ENCODE results near the gene TRIM46.

Gene TRIM46

DNA sequence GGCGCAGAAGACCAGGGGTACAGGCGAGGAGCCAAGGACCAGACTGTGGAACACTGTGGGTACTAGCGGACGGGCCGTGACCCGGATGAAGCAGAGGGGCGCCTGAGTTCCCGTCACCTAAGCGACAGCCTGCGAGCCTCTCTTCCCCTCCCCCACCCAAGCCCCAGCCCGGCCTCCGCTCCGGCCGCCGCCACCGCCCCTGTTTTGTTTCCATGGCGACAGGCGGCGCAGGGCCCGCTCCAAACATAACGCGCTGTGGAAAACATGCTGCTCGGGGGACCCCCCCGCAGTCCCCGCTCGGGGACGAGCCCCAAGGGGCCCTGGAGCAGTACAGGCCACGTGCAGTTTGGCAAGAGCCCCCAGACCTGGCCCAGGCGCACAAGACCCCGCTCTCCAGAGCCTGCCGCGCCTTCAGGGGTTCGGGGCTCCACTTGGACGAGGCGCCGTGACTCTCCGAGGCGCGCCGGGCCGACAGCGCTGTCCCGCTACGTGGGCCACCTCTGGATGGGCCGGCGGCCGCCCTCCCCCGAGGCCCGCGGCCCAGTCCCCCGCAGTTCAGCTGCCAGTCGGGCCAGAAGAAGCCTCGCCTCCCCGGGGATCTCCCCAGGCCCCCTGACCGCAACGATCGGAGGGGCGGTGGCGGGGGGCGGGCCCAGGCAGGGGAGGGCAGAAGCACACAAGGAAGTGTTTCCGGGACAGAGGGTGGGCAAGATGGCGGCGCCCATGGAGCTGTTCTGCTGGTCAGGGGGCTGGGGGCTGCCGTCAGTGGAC, 35.1 kb downstream of the TRIM46 start, which contains the start of gene MTX1:
Gene MTX1 (plus strand): TSS at position 155 of the 771 bp plus-strand sequence. CDS start 110 bp downstream, at position 265.
- TF ChIP-seq TCF12 (IDR thresholded peaks at IDR 0.05; ENCODE audit: low read depth): 0 out of 2 replicates have a peak, but pooled peaks have one; percentile 34
- TF ChIP-seq FOXM1 (IDR thresholded peaks at IDR 0.05; ENCODE audit: borderline replicate concordance, low read depth): no peak
- TF ChIP-seq YY1 (IDR thresholded peaks at IDR 0.05; ENCODE audit: low read depth): peak; percentile 97
- peak; percentile 74 for TF ChIP-seq TAF1 (IDR thresholded peaks at IDR 0.05; ENCODE audit: low read depth)
- TF ChIP-seq ZBTB7A (IDR thresholded peaks at IDR 0.05; ENCODE audit: low read depth): peak; percentile 88
- TF ChIP-seq TEAD4 (IDR thresholded peaks at IDR 0.05): no peak
- no peak for TF ChIP-seq REST (IDR thresholded peaks at IDR 0.05; ENCODE audit: low read depth)
- peak; percentile 55; the same call in 1 of the 2 replicates for TF ChIP-seq MAX (IDR thresholded peaks at IDR 0.05)
- TF ChIP-seq NFIC (IDR thresholded peaks at IDR 0.05): no peak
- TF ChIP-seq EP300 (IDR thresholded peaks at IDR 0.05; ENCODE audit: borderline replicate concordance): peak; percentile 7; the same call in 1 of the 2 replicates
- TF ChIP-seq RAD21 (IDR thresholded peaks at IDR 0.05; ENCODE audit: low read depth): no peak
- no peak for TF ChIP-seq CREB1 (IDR thresholded peaks at IDR 0.05; ENCODE audit: low read depth)

DNA sequence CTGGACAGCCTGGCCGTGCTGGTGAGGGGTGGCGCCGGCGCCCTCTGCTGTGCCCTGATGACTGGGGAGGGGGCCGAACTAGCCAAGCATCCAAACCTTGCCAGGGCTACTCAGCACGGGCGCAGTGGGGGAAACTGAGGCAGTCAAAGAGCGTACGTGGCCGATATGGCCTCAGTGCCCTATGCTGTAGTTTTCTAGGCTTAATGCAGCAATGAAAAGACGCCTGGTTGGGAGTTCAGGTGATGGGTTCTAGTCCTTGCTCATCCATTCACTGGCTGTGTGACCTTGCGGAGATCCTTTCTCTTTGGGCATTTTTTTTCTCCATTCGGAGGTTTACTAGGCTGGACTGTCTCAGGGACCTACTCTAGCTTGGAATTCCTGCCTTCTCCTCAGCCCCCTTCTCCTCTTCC, 35.7 kb downstream of the TRIM46 start:
- TF ChIP-seq CEBPB (IDR thresholded peaks at IDR 0.05) (no peak), REST (IDR thresholded peaks at IDR 0.05; ENCODE audit: low read depth) (no peak), TEAD4 (IDR thresholded peaks at IDR 0.05) (no peak), RAD21 (IDR thresholded peaks at IDR 0.05; ENCODE audit: low read depth) (no peak), EP300 (IDR thresholded peaks at IDR 0.05; ENCODE audit: borderline replicate concordance) (no peak), ZBTB7A (IDR thresholded peaks at IDR 0.05; ENCODE audit: low read depth) (no peak; the same call in 1 of the 2 replicates), FOXM1 (IDR thresholded peaks at IDR 0.05; ENCODE audit: borderline replicate concordance, low read depth) (no peak), MAX (IDR thresholded peaks at IDR 0.05) (no peak), TAF1 (IDR thresholded peaks at IDR 0.05; ENCODE audit: low read depth) (no peak), TCF12 (IDR thresholded peaks at IDR 0.05; ENCODE audit: low read depth) (no peak), CREB1 (IDR thresholded peaks at IDR 0.05; ENCODE audit: low read depth) (no peak), NFIC (IDR thresholded peaks at IDR 0.05) (no peak), EGR1 (IDR thresholded peaks at IDR 0.05) (no peak), YY1 (IDR thresholded peaks at IDR 0.05; ENCODE audit: low read depth) (no peak)
- TF ChIP-seq, protein P1, sequence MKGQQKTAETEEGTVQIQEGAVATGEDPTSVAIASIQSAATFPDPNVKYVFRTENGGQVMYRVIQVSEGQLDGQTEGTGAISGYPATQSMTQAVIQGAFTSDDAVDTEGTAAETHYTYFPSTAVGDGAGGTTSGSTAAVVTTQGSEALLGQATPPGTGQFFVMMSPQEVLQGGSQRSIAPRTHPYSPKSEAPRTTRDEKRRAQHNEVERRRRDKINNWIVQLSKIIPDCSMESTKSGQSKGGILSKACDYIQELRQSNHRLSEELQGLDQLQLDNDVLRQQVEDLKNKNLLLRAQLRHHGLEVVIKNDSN (IDR thresholded peaks at IDR 0.05): no peak

GRCh38 chr1:155210314-155211104, 36.9 kb downstream of the TRIM46 start:
- TF ChIP-seq RAD21 (IDR thresholded peaks at IDR 0.05; ENCODE audit: low read depth) (no peak), MAX (IDR thresholded peaks at IDR 0.05) (no peak), CEBPB (IDR thresholded peaks at IDR 0.05) (no peak), YY1 (IDR thresholded peaks at IDR 0.05; ENCODE audit: low read depth) (no peak), EP300 (IDR thresholded peaks at IDR 0.05; ENCODE audit: borderline replicate concordance) (no peak), TEAD4 (IDR thresholded peaks at IDR 0.05) (no peak), EGR1 (IDR thresholded peaks at IDR 0.05) (no peak), FOXM1 (IDR thresholded peaks at IDR 0.05; ENCODE audit: borderline replicate concordance, low read depth) (no peak), ZBTB7A (IDR thresholded peaks at IDR 0.05; ENCODE audit: low read depth) (no peak), CREB1 (IDR thresholded peaks at IDR 0.05; ENCODE audit: low read depth) (no peak), TAF1 (IDR thresholded peaks at IDR 0.05; ENCODE audit: low read depth) (no peak), REST (IDR thresholded peaks at IDR 0.05; ENCODE audit: low read depth) (no peak), TCF12 (IDR thresholded peaks at IDR 0.05; ENCODE audit: low read depth) (no peak), NFIC (IDR thresholded peaks at IDR 0.05) (no peak)
- TF ChIP-seq, protein P1 (IDR thresholded peaks at IDR 0.05): no peak

Measured in Ishikawa (cell line).